Measurements from ENCODE around the gene ALK.
"Not testable (repeated sequence)": the region's sequence is repeated elsewhere in the genome, so short reads cannot be mapped to it uniquely, and the experiment has no call there.

The ALK gene

GRCh38 chr2:29245035-29245741 is 676.2 kb downstream of the ALK start:
- DNase-seq (ENCODE audit: low read depth): not testable (repeated sequence)

GRCh38 chr2:29242621-29243375 is 678.6 kb downstream of the ALK start:
- no peak for DNase-seq (ENCODE audit: low read depth)

- DNase-seq (ENCODE audit: low read depth): no peak
These were observed 679.3 kb downstream of the ALK start for GRCh38 chr2:29241955-29242565.

DNA sequence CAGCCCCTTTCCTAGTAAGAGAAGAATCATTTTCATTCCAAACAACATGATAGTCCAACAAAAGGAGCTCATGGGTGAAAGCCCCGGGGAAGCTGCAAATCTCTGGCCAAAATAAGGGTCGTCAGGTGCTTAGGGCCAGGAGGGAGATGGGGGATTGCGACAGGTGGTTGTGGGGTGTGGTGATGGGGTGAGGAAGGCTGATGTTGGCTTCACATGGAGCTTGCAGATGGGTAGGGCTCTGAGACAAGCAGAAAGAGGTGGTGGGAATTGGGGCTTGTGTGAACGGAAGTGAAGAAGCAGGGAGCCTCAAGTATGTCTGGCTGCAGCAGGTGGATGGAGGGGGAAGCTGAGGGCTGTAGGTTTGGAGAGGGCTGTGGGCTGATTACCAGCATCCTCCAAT is 680.0 kb downstream of the ALK start:
- no peak for DNase-seq (ENCODE audit: low read depth)

DNA sequence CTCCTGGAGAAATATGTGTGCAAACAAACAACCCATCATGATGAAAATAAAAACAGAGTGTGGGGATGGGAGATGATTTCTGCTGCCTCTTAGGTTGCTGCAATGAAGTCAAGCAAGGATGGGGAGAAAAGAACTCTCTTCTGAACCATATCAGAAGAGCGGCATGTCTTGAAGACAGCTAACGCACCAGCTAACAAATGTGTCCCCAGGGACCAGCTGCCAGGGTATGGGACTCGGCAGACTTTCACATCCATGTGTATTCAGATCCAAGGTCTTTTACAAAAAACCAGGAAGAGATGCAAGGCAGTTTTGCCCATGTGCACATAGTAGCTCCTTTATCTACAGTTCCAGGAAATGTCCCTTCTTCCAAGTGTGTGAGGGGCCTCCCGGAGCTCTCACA is 680.8 kb downstream of the ALK start:
- no peak for DNase-seq (ENCODE audit: low read depth)

DNA sequence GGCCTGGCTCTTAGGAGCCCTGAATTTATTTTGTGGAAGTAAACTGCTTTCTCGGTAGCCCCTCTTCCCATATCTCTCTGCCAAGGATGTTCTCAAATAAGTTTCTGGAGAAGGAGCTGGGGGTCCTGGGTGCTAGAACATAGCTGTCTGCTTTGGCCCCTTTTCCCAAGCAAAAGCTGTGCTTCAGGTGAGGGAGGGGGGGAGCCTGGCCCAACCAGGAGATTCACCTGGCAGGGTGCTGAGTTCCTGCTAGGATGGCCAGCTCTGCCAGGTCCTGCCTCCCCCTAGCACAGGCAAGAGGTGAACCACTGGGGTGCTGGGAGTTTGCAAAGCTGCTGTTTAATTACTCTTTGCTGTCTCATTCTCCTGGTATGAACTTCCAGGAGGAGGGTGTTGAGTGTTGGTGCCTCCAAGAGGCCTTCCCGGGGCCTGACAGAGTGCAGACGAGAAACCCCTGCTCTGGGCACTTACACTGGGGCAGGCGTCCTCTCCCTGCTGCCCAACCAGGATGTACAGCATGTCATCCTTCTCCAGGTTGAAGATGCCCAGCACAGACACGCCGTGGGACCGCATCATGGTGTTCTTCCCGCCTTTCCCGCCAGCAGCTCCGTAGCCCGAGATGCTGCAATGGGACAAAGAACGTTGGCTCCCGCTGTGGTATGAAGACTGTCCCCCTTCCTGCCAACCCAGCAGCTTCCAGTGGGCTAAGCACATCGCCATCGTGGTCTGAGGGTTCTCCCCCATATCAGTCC is 682.0 kb downstream of the ALK start:
- DNase-seq (ENCODE audit: low read depth): no peak

DNA sequence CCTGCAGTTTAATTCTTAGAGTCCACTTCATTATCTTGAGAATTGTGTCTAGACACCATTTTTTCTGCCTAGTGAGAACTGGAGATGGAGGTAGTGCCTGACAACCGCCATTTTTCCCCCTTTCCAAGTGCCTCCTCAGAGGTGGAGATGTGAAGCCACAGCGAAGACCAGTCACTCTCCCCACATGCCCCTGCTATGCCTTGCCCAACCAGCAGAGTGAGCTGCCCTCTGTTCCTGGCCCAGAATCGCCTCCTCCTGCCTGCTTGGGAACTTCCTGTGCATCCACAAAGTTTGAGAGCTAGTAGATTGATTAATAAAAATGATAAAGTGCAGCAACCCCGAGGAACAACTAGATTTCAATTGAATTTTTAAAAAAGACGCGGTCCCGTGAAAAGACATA is 682.9 kb downstream of the ALK start:
- DNase-seq (ENCODE audit: low read depth): no peak

DNA sequence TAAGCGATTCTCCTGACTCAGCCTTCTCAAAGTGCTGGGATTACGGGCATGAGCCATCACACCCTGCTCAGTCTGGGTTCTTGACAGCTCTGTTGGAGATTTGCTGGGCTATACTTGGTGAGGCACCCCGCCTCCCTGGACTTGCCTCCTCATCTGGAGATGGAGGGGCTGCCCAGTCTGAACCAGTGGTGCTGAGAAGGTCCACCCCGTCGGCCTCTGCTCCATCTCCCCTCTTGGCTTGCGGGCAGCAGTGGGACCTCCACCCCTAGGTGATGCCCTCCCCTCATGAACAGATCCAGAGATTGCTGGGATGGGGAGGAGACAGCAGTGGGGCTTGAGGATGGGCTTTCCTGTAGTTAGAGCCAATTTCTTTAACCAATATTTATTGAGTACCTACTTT is 685.3 kb downstream of the ALK start:
- no peak for DNase-seq (ENCODE audit: low read depth)

DNA sequence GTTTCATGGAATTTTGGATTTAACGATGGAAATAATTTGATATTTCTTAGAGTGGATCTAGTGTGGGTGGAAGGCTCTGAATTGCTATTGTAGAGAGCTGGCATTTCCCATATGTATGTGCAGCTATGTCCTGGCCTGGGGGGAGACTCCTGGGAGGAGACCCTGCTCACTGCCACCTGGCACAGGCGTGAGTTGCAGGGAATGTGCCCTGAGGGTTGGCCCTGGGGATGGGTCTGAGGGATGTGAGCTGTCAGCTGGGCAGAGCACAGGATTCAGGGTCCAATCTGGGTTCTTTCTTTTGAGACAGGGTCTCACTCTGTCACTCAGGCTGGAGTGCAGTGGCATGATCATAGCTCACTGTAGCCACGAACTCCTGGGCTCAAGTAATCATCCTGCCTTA is 686.0 kb downstream of the ALK start:
- DNase-seq (ENCODE audit: low read depth): no peak

GRCh38 chr2:29233428-29233827 is 688.0 kb downstream of the ALK start:
- DNase-seq (ENCODE audit: low read depth): no peak

- DNase-seq (ENCODE audit: low read depth): no peak
These were observed 689.3 kb downstream of the ALK start for GRCh38 chr2:29232041-29232440.

DNA sequence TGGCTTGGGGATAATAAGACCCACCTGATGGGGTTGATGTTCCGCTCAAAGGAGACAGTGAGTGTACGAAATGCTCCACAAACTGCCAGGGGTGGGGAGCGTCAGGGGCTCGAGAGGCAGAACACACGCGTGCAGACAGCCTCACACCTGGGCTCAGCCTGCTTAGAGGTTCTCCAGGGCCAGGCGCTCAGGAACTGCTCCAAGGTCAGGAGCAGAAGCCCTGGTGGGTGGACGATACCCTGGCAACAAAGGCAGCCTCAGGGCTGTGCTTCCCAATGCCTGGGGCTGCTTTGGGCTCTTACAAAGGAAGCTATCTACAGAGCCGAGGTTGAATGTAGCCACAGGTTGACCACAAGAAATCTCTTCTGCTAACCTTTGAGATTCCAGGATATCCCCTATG is 691.7 kb downstream of the ALK start:
- DNase-seq (ENCODE audit: low read depth): no peak

DNA sequence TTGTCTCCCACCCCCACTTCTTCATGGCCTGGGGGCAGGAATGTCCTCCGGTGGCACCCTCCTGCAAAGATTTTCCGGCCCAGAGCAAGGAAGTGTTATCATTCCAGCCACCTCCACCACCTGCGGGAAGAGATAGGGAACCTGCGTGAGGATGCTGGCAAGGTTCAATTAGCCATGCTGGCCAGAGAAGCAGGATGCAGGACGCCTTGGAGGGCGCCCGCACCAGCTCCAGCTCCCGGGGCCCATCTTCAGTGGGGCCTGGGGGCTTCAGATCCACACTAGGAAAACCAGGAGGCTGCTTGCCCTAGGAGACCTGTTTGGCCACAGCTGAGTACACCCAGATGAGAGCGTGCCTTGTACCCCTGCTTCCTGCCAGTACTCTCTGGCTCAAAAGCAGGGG is 692.4 kb downstream of the ALK start:
- DNase-seq (ENCODE audit: low read depth): no peak

DNA sequence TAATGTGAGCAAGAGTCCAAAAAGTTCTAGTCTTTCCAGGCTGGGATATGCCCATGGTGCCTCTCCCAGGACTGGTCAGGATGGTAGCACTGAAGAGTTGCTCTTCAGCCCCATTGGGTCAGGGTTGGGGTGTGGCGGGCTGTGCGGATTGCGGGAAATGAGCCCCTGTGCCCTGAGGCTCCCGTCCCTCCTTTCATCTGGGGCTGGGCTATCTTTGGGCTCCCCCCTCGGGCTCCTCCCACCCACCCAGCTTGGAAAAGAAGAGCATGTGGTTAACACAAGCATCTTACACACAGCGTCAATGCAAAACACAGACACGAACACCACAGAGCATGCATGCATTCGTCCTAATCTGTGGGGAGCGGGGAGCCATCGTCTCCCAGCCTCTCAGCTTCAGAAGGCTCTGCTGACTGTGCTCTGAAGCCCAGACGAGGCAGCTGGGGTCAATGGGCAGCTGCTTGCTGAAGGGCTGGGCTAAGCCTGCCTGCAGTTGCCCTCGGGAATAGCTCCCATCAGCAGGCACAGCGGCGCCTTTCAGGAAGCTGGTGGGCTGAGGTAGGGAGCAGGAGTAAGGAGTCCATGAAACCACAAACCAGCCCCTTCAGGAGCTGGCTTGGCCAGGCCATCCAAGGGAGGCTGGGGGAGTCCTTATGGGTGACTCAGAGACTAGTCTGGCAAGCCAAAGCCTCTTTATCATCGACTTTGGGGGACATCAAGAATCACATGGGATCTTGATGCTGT is 693.3 kb downstream of the ALK start:
- DNase-seq (ENCODE audit: low read depth): no peak

DNA sequence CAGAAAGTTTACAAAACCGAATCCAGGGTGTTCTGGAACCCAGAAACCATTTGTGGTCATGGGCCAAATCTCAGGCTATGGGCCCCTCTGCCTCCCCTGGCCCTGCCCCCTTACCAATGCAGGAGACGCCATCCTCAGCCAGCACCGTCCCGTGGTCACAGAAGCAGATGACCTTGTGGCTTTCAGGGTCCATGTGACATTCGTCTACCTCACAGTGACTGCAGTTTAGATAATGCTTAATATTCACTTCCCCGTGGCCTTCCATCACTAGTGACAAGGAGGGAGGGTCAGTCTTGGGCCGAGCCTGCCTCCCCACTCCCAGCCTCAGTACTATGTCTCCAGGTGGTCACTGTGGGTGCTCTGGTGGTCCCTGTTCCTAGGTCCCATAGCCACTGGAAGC is 694.6 kb downstream of the ALK start:
- DNase-seq (ENCODE audit: low read depth): no peak

DNA sequence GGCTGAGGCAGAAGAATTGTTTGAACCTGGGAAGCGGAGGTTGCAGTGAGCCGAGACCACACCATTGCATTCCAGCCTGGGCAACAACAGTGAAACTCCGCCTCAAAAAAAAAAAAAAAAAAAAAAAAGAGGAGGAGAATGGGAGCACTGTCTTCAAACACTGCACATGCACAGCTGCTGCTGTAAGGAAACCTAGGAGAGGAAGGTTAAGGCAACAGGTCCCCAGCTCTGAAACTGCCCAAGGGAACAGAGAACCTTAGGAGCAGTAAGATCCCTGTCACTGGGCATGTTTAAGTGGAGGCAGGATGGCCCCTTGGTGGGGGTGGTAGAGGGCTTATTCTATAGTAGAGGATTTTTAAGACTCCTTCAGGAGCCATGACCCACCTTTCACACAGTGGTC is 695.0 kb downstream of the ALK start:
- DNase-seq (ENCODE audit: low read depth): no peak

- DNase-seq (ENCODE audit: low read depth): no peak
These were observed 695.6 kb downstream of the ALK start for GRCh38 chr2:29225814-29226213.

DNA sequence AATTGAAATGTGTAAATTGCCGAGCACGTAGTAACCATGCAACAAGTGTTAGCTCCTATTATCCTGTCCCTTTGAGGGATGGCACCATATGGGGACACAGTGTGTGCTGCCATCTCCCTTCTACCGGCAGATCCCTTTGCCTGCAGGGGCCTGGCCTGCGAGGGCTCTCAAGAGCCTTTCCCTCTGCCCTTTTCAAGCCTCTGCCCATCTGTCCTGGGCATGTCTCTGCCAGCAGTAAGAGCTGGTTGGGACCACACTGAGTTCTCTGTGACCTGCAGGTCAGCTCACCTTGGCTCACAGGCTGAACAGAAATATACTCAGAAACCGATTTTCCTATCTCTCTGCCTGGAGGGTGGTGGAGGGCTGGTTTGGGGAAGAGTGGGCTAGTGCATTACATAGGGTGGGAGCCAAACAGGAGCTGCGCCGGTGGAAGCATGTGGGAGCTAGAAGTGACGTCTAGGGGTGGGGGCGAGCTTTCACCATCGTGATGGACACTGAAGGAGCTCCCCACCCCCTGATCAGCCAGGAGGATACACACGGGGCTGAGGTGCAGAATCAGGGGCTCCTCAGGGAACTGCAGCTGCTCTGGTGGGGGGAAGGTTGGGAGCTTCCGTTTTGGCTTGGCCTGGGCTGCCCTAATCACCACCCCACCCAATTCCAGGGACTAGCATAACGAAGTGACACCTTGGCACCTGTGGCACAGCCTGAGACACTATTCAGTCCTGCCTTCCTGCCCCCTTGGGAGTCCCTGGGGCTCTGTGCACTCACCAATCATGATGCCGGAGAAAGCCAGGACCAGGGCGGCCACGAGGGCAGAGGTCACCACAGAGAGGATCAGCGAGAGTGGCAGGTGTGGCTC is 696.5 kb downstream of the ALK start:
- DNase-seq (ENCODE audit: low read depth): no peak

- peak; percentile 10 for DNase-seq (ENCODE audit: low read depth)
These were observed 697.3 kb downstream of the ALK start for GRCh38 chr2:29223851-29224692.

- no peak for DNase-seq (ENCODE audit: low read depth)
These were observed 698.1 kb downstream of the ALK start for GRCh38 chr2:29223257-29223656.

Data from GM04504 (cell line).